GM21390 (cell line): ENCODE results near the gene VRK2.
"Not testable (repeated sequence)": the region's sequence is repeated elsewhere in the genome, so short reads cannot be mapped to it uniquely, and the experiment has no call there.

Experiments used
- ATAC-seq: cut with Tn5 transposase; IDR thresholded peaks from one replicate; pipeline ENCODE4 v1.9.1; 2021; ENCODE audit not compliant: unreplicated experiment

Gene VRK2

DNA sequence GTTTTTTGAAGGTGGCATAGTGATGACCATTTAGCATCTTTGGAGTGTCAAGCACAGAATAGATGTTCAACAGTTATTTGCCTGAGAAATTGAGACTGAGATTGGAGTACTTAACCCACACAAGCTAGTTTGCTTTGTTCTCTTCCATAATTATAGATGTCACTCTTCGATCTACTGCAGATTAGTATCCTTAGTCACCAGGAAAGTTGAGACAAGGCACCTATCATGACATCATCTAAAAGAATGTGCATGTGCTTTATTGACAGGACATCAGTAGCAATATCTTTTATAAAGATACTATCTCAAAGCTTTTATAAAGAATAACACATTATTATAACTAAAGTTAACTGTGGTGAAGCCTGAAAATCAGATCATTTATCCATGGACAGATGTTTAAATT lies 6.4 kb downstream of the VRK2 start:
- no peak for ATAC-seq

DNA sequence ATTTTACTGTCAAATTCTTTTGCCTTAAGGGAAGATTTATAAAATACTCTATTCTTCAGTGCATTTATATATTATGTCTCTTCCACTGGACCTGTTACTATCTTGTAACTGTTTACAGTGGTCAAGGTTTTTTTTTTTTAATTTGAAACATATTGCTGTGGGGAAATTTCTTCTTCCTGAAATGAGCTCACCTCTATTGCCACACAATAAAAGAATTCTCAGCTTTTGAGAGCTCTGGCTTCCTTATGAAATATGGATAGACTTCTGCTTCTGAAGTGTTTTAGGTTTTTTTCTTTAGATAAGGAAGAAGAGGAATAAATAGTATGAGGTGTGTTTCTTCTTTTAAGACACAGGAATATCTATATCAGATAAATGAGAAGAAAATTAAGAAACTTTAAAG lies 7.7 kb downstream of the VRK2 start:
- ATAC-seq, result no peak

DNA sequence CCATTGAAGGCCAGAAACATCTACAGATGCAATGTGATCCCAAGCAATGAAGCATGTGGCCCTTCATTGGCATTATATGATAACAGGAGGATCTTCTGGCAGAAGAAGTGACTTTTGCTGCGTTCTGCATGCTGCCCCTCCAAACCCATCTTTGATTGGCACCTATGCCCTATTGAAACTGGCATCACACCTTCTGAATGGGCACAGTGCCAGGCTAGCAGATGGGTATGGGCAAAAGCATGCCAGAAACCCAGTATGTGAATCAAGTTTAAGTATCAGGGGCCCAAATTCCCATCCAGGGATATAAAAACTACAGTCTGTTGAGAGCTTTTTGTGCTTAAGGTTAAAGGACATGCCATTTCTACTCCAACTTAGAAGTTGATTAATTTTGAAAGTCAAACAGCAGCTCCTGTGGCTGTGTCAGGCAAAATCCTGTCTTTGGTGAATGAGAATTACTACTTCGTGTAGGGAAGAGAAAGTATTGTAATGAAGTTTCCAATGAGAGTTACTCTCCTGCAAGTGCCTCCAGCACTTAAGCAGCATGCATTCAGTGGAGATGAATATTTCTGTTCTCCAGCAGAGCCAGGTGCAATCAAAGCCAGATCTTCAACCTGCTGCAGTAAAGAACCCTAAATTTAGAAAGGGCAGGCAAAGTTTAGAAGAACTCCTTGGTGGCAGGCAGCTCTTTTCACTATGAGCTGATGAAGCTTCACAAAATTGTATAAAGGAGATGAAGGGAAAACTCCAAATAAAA lies 8.6 kb downstream of the VRK2 start:
- peak; percentile 45 for ATAC-seq

DNA sequence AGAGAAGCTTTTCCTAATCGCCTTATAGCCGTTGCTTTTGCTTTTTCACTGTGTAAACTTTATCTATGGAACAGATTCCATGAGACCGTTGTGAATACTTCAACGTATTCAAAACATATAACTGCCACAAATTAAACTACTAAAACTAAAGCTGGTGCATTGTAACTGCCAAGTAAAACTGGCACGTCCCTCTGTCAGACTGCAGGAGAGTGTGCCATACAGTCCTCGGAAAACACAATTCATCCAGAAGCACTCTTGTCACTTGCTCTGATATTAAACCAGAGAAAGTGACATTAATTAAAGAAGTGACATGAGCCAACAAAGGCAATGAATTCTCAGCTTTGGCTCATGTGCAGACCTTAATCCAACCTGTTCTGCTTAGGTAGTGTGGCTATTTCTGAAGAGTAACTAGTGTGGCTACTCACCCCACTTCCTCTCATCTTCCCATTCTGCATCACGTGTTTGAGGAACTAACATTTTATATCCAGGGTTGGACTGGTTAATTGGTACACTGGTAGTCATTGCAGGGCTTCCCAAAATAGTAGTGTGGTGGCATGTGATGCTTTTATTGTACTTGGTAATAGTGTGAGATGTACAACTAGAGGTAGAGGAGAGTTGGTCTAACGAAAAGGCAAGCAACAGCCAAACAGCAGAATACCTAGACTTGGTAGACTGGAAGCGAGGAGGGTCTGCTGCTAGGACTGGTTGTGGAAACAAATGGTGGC lies 9.7 kb downstream of the VRK2 start:
- ATAC-seq, result no peak

DNA sequence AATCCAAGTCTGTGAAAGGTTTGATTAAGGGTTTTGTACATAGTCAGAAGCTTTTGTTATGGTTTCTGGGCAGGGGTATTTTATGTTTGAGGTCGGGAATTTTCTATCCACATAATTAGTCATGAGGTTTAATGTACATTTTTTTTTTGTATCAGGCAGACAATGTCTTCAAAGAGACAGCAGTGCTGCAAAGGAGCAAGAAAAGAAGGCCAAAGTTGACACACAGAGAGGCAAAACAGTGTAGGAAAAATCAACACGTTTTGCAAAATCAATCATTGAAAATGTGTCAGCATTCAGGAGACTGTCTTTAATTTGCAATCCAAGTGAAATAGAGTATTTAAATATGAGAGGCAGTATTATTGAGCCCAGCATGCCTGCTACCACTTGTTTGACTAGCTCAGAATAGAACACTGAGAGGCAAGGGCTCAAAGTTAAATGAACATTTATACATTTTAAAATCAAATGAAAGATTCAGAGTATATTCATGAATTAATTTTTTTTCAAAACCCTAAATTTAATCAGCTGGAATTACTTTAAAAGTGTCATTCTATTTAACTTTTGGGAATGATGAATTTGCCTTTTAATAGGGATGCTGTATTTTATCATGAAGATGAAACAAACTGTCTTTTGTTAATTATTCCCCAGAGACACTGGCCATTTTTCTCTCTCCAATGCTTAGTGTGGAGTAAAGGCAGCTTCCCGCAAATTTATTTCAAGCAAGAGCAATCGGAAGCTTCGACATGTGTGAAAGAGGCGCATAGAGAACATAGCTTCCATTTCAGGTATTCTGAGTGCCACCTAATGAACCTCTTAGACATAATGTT lies 11.3 kb downstream of the VRK2 start:
- no peak for ATAC-seq

DNA sequence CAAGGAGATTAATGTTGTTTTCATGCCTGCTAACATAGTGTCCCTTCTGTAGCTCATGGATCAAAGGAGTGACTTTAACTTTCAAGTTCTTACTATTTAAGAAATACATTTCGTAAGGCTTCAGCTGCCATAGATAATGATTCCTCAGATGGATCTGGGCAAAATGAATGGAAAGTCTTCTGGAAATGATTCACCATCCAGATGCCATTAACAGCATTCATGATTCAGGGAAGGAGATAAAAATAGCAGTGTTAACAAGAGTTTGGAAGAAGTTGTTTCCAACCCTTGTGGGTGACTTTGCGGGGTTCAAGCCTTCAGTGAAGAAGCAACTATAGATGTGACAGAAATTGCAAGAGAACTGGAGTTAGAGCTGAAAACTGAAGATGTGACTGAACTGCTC lies 17.0 kb downstream of the VRK2 start:
- no peak for ATAC-seq

DNA sequence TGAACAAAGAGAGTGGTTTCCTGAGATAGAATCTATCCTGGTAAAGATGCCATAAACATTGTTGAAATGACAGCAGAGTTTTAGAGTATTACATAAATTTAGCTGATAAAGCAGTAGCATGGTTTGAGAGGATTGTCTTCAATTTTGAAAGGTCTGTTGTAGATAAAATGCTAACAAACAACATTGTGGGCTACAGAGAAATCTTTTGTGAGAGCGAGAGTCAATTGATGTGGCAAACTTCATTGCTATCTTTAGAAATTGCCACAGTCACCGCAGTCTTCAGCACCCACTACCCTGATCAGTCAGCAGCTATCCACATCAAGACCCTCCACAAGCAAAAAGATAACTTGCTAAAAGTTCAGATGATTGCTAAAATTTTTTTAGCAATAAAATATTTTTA lies 17.5 kb downstream of the VRK2 start:
- peak; percentile 38 for ATAC-seq

DNA sequence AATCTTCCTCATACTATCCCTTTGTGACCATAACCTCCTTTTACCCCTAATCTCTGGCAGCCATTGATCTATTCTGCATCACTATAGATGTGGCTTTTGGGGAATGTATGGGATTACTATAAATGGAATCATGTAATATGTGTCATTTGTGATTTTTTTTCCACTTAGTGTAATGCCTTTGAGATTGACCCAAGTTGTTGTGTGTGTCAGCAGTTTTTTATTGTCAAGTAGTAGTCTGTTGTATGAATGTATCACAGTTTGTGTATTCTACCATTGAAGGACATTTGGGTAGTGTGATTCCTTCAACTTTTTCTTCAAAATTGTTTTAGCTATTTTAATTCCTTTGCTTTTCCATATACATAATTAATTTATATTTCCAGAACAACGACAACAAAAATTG lies 18.6 kb downstream of the VRK2 start:
- no peak for ATAC-seq

DNA sequence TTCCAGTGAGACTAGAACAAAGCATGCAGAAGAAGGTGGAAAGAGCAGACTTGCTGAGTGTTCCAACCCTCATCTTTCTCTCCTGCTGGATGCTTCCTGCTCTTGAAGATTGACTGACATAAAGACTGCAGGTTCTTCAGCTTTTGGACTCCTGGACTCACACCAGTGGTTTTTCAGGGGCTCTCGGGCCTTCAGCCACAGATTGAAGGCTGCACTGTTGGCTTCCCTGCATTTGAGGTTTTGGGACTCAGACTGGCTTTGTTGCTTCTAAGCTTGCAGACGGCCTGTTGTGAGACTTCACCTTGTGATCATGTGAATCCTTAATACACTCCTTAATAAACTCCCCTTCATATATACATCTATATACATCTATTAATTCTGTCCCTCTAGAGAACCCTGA lies 20.4 kb downstream of the VRK2 start:
- no peak for ATAC-seq

DNA sequence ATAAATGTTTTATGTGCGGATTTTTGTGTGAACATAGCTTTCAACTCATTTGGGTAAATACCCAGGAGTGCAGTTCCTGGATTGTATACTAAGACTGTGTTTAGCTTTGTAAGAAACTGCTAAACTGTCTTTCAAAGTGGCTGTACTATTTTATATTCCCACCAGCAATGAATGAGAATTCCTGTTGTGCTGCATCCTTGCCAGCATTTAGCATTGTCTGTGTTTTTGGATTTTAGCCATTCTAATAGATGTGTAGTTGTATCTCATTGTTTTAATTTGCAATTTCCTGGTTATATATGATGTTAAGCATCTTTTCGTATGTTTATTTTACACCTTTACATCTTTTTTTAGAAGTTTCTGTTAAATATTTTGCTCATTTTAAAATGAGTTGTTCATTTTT lies 24.2 kb downstream of the VRK2 start:
- ATAC-seq, result no peak

DNA sequence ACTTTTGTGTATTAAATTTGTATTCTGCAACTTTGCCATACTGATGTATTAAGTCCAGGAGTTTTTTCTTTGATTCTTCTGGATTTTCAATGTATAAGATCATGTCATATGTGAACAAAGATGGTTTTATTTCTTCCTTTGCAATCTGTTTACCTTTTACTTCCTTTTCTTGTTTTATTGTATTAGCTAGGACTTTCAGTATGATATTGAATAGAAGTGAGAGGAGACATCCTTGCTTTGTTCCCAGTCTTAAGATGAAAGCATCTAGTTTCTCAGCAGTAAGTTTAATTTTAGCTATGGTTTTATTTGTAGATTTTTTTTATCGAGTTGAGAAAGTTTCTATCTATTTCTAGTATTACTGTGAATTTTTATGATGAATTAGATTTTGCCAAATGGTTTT lies 25.5 kb downstream of the VRK2 start:
- ATAC-seq, result no peak

DNA sequence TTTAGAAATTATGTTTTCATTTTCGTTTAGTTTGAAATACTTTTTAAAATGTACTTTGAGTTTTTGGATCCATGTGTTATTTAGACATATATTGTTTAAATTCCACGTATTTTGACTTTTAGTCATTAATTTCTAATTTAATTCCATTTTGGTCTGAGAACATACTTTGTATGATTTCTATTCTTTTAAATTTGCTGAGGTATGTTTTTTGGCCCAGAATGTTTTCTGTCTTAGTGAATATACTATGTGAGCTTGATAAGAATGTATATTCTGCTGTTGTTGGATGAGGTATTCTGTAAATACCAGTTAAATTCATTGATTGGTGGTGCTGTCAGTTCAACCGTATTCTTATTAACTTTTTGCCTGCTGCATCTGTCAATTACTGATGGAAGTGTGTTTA lies 26.4 kb downstream of the VRK2 start:
- ATAC-seq, result no peak

DNA sequence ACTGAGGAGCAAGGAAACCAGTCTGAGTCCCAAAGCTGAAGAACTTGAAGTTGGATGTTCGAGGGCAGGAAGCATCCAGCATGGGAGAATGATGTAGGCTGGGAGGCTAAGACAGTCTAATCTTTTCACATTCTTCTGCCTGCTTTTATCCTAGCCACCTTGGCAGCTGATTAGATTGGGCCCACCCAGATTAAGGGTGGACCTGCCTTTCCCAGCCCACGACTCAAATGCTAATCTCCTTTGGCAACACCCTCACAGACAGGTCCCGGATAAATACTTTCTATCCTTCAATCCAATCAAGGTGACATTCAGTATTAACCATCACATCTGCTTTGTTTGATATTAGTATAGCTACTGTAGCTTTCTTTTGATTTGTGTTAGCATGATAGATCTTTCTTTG lies 27.1 kb downstream of the VRK2 start:
- ATAC-seq, result no peak

DNA sequence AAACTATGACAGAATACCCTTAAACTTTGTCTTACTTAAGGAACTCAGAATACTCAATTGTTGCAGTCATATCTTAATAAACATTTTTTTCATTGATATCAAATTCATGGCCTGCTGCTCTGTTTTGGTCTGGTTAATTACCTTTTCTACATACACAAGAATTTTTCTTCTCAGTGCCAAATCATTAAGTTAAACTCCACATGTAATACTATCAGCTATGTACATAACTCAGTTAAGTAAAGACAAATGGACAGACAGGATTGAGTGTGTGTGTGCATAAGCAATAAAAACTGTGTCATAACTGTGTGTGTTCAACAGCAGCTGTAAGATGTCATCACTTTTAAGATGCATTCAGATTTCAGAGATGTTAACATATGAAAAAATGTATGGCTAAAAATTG lies 34.4 kb downstream of the VRK2 start:
- no peak for ATAC-seq

DNA sequence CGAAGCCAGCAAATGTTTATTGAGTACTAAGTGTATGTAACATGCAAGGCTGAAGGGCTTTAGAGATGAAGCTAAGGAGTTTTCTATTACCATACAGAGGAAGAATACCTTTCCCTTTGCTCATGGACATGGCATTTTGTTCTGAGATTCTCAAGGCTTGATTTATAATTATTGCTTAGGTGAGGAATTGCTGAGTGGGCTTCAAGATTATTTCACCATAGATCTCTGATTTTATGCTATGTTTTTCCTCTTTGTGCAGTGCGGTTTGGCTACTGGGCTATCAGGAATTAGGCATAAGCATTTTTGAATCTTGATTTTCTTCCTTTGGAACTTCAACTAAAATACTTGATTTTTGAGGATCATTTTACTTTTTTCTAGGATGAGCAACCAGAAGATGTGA lies 42.5 kb downstream of the VRK2 start:
- ATAC-seq, result no peak

DNA sequence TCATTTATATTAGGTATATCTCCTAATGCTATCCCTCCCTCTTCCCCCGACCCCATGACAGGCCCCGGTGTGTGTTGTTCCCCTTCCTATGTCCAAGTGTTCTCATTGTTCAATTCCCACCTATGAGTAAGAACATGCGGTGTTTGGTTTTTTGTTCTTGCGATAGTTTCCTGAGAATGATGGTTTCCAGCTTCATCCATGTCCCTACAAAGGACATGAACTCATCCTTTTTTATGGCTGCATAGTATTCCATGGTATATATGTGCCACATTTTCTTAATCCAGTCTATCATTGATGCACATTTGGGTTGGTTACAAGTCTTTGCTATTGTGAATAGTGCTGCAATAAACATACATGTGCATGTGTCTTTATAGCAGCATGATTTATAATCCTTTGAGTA lies 46.2 kb downstream of the VRK2 start:
- not testable (repeated sequence) for ATAC-seq

DNA sequence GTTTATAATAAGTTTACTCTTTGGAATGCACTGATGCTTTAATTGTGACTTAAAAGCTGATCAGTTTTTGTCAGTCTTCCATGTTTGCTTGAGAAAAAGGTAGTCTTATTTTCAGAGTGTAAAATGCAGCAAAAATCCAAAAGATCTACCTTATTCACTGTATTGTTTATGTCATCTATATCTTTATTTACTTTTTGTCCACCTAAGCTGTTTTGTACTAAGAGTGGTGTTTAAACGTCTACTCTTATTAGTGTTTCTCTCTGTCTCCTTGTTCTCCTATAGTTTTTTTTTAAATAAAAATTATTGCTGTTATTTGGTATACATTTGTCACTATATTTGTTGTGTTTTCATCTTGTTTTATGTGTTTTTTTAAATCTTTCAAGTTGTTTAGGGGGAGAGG lies 50.4 kb downstream of the VRK2 start:
- ATAC-seq, result no peak

DNA sequence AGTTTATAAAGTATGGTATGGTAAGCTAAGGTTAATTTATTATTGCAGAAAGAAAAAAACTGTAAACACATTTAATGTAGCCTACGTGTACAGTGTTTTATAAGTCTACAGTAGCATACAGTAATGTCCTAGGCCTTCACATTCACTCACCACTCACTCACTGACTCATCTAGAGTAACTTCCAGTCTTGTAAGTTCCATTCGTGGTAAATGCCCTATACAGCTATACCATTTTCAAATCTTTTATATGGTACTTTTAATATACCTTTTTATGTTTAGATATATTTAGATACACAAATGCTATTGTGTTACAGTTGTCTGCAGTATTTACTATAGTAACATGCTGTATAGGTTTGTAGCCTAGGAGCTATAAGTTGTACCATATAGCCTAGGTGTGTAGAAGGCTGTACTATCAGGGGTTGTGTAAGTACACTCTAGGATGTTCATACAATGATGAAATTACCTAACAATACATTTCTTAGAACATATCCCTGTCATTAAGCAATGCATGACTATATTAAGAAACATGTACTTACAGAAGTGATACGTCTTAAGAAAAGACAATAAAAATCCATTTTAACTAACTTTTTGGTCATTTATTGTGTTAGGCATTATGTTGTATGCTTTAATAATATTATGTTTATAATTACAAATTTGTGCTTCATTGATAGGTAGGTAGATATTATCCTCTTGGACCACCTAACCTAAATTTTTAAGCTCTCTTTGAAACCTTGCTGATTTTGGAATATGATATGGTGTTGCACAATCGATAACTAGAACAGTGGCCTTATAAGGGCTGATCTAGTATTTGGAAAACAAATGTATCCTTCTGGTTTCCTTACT lies 51.9 kb downstream of the VRK2 start:
- ATAC-seq, result no peak

DNA sequence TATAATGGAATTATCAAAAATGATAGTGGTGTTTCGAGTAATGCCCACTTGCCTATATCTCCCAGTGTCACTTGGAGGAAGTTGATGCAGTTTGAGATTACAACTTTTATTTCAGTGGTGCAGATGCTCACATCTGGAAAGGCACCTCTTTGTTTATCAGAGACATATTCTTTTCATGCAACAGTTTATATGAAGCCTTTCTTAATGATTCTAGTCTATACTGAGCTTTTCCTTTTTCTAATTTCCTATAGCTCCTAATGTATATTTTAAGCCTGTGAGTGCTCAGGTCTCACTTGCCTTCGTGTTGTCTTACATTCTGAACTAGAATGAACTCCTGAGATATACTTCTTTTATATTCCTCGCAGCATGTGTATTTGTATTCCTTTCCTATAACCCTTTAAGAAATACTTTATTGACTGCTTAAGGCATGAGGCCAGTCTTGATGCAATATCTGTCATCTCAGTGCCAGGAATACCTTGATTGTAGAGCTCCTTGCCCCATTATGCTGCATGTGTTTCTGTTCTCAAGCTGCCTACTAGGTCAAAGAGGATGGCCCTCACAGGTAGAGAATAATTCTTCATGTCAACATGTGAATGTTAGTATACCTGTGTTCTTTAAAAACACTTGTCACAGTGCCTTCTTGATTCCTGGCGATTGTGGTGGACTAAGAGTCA lies 52.6 kb downstream of the VRK2 start:
- ATAC-seq, result no peak

DNA sequence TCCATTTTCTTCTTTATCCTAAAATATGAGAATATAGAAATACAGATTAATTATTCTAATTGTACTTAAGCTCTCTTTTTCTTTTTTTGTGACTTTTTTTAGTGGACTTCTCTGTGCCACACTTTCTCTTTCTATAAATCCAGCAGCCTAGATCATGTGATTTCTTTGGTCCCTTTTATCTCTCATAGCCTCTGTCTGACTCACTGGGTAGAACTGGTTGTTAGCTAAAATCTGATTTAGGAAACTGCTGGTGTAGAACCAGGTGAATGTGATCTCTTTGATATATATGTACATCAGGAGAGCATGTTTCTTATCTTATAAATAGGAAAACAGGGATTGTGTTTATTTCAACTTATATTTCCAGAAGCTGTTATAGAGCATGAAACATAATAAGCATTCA lies 54.9 kb downstream of the VRK2 start:
- no peak for ATAC-seq

DNA sequence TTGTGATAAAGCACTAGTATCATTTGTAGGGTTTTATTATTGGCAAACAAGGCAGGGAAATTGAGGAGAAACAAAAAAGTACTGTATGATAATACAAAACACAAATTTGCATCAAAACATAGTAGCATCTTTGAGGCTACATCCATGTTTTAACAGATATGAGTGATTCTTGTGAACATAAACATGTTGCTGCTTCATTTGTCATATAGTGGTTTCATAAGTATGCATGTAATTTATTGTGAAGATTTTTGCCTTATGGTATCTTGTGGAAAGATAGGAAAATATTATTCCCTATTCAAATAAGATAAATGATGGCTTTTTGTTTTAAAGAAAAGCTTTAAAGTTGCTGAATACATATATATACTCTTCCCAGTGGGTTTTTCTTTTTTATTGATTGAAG lies 60.3 kb downstream of the VRK2 start:
- ATAC-seq, result no peak
